ENCODE results near the gene IP6K2. TPM values are rescaled to one million over a fixed set of nuclear protein-coding genes. Genes with fewer than 3 reads are reported as not detected.

The IP6K2 gene
- total and polyA plus RNA-seq, 2 experiments from 2014 or later: 97.0 to 97.4 TPM

DNA sequence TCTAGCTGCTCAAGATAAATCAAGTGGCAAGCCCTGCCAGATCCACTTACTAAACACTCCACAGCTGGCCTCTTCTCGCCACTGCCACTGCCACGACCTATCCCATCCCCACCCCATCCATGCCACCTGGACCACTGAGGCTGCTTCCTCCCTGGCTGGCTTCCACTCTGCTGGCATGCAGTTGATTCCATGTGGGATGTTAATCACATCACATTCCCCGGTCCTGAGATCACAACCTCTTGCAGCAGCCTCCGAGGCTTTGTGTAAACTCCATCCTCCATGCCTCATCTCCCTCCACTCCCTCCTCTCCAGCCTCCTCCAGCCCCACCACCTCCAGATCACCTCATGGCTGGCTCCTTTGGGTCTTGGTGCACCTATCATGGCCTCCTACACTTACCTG is 39.0 kb downstream of the IP6K2 start:
- no peak for DNase-seq (ENCODE audit: low spot score)

More for the DNA sequence above, 39.0 kb downstream of the IP6K2 start:
- H3K9me3 Mint-ChIP-seq: no peaks in the 10 kb centered on the region; the same call in 2 of the 3 replicates
- H3K4me1 Mint-ChIP-seq: no peaks in the 10 kb centered on the region
- Histone ChIP-seq H4K20me1 (replicated peaks; ENCODE audit: insufficient read depth) (peaks cover 2% of the 10 kb centered on the region; the same call in 1 of the 2 replicates), H3K27me3 (ENCODE audit: insufficient read depth) (no peaks in the 10 kb centered on the region), H3K79me2 (replicated peaks; ENCODE audit: insufficient read depth) (no peaks in the 10 kb centered on the region), H2AFZ (no peak overlapping the region), H3K4me3 (no peak overlapping the region), H3K9me2 (ENCODE audit: insufficient read depth) (no peaks in the 10 kb centered on the region), H3K36me3 (ENCODE audit: insufficient read depth) (no peaks in the 10 kb centered on the region), H3K27ac (ENCODE audit: low read depth) (no peak overlapping the region), H3K4me1 (ENCODE audit: insufficient read depth) (no peaks in the 10 kb centered on the region), H3F3A (replicated peaks; ENCODE audit: low read depth) (no peaks in the 10 kb centered on the region), H3K4me2 (no peak overlapping the region)
- TF ChIP-seq, protein P1, sequence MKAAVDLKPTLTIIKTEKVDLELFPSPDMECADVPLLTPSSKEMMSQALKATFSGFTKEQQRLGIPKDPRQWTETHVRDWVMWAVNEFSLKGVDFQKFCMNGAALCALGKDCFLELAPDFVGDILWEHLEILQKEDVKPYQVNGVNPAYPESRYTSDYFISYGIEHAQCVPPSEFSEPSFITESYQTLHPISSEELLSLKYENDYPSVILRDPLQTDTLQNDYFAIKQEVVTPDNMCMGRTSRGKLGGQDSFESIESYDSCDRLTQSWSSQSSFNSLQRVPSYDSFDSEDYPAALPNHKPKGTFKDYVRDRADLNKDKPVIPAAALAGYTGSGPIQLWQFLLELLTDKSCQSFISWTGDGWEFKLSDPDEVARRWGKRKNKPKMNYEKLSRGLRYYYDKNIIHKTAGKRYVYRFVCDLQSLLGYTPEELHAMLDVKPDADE (IDR thresholded peaks at IDR 0.05): no peak
- TF ChIP-seq STAT1 (IDR thresholded peaks at IDR 0.05; ENCODE audit: unreplicated experiment) (no peak), NANOG (IDR thresholded peaks at IDR 0.05; ENCODE audit: borderline replicate concordance) (no peak), EZH2phosphoT487 (IDR thresholded peaks at IDR 0.05; ENCODE audit: unreplicated experiment) (no peak), ZNF462 (CRISPR knock-in tag; IDR thresholded peaks at IDR 0.05) (no peak), JUNB (IDR thresholded peaks at IDR 0.05; ENCODE audit: unreplicated experiment) (no peak), POLR2AphosphoS5 (IDR thresholded peaks at IDR 0.05; ENCODE audit: low read depth) (no peak)
- TF ChIP-seq, protein P2, sequence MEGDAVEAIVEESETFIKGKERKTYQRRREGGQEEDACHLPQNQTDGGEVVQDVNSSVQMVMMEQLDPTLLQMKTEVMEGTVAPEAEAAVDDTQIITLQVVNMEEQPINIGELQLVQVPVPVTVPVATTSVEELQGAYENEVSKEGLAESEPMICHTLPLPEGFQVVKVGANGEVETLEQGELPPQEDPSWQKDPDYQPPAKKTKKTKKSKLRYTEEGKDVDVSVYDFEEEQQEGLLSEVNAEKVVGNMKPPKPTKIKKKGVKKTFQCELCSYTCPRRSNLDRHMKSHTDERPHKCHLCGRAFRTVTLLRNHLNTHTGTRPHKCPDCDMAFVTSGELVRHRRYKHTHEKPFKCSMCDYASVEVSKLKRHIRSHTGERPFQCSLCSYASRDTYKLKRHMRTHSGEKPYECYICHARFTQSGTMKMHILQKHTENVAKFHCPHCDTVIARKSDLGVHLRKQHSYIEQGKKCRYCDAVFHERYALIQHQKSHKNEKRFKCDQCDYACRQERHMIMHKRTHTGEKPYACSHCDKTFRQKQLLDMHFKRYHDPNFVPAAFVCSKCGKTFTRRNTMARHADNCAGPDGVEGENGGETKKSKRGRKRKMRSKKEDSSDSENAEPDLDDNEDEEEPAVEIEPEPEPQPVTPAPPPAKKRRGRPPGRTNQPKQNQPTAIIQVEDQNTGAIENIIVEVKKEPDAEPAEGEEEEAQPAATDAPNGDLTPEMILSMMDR (conservative IDR thresholded peaks at IDR 0.05; ENCODE audit: low read depth in 2 of 2): no peak
- H3K36me3 Mint-ChIP-seq (ENCODE audit: low read depth): peaks cover 68% of the 10 kb centered on the region
- H3K27me3 Mint-ChIP-seq (ENCODE audit: insufficient read depth, low read depth, poor library complexity): peaks cover 17% of the 10 kb centered on the region
- no peak overlapping the region for H3K27ac Mint-ChIP-seq
- ATAC-seq: no peak
- no peak overlapping the region for H3K4me3 Mint-ChIP-seq

Measured in GM23338 (cell line).